HG03520 (cell line): ENCODE measurements around the gene CCDC27.

Experiments
- ATAC-seq: cut with Tn5 transposase; IDR thresholded peaks from one replicate; pipeline ENCODE4 v1.9.1; 2021; ENCODE audit warnings: mild to moderate bottlenecking, moderate library complexity; ENCODE audit not compliant: unreplicated experiment

CCDC27 gene

DNA sequence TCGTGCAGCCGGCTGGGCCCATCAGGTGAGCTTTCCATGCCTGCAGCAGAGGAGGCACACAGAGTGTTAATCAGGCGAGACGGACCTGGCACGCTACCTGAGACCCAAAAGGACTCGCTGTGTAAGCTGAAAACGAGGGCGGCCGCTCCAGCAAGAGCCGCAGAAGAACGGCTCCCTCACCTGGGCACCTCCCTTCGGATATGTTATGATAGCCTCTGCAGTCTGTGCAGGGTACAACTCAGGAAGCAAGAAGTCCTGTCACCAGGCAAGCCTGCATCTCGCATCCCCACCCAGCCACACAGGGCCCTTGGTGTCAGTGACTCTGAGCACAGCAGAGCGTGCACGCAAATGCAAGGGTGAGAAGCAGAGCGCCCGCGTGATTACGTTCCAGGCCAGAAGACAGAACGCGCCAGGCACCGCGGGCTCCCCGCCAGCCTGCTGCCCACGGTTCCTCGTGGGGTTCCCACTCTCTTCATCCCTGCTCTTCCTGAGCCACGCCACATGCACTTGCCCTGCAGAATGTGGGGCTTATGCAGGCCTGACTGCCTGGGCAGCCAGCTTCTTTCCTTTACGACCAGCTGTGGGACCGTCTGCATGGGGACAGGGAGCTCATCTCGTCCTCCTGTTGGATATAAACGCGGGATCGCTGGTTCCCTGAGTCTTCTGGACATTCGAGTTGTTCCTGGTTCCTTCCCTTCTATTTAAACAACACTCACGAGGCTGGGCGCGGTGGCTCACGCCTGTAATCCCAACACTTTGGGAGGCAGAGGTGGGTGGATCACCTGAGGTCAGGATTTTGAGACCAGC is 64.3 kb downstream of the CCDC27 start:
- no peak for ATAC-seq

DNA sequence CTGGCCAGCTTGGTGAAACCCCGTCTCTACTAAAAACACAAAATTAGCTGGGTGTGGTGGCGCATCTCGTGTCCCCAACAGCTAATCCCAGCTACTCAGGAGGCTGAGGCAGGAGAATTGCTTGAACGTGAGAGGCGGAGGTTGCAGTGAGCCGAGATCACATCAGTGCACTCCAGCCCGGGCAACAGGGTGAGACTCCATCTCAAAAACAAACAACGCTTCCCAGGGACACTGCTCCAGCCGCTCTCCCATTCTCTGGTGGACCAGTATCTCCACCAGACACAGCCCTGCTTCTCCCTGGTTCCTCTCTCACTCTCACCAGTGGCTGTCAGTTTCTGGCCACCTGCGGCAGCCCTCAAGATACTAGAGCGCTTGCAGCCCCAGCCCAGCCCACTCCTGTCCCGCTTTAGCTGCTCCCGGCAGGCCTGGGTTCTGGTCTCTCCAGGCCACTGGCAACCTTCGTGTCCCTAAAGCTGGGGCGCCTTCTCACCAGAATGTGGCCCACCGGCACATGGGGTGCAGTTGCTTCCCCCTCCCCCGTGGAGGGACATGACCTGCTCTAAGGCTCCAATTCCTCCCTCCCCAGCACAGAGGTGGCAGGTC is 65.0 kb downstream of the CCDC27 start:
- ATAC-seq = no peak

DNA sequence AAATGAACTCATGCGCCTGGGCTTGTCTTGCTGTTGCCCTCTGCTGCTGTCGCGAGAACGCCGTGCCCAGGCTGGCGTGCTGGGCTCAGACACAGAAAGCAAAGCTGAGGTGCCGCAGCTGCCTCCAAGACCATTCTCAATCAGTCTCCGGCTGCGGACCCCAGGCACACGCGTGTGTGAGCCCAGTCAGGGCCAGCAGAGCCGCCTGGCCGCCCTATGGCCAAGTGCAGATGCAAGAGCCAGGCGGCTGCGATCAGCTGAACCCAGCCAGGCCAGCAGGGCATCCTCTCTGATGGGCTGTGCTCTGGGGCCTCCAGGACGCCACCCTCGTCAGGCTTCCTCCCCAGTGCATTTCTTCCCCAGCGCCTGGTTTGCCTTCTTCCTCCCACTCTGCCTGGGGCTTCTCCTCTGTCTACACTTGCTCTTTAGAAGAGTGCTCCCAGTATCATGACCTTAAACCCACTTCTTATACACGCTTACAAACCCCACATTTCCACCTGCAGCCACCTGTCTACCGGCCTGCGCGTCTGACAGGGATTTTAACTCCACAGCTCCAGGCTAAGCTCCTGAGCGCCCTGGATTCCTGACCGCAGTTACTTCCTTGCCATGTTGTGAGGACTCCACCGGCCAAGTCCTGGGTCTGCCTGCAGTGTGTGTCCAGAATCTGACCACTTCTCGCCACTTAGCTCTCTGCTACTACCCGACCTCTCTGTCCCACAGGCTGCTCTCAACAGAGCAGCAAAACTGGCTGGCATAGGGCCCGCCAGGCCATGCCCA is 65.8 kb downstream of the CCDC27 start:
- no peak for ATAC-seq

DNA sequence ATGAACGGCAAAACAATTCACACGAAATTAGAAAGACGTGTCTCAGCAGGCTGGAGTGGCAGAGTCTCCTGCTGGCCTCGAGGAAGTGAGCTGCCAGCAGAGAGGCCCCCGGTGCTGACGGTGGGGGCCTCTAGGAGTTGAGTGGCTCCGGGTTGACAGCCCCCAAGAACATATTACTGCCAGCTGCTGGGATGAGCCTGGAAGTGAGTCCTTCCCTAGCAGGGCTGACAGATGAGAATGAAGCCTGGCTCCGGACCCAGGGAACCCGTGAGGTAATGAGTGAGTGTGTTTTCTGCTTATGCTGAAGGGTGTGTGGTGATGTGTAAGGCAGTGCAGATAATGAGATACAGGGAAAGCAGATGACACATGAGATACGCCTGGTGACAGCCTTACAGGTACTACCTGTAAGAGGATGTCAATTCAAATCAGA is 67.5 kb downstream of the CCDC27 start:
- ATAC-seq = no peak

DNA sequence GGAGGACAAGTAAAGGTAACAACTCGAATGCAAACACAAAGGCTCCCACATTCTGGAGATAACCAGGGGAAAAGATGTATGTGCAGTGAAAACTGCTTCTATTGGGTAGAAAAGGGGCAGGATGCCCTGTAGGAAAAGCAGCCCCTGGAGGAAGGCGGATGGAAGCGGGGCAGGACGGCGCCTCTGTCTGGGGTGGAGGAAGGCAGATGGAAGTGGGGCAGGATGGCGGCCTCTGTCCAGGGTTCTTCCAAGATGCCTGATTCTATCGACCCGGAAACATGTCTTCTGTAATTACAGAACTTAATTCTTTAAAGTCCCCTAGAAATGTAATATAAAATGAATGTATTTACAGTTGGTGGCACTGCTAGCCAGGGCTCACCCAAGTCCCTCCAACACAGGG is 68.1 kb downstream of the CCDC27 start:
- no peak for ATAC-seq

DNA sequence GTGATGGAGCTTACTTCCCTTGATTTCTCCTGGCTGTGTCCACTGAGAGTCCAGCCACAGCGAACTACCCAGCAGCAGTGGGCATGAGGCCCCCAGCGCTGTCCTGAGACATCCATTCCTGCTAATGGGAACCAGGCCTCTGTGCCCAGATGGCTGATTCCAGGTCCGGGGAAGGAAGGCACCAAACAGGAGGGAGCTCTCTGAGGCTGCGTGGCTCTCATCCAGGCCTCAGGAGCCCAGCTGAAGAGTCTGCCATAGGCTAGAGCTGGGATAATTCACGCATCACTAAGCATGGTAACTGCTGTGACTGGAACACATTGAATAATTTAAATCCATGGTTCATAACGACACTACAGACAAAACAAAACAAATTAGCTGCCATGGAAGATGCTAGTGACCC is 68.8 kb downstream of the CCDC27 start:
- ATAC-seq = no peak
